Mammary epithelial cell (primary cell): ENCODE measurements around the gene RHOXF2.

ENCODE experiments used
- EZH2 ChIP-seq: IDR thresholded peaks from 2 replicates; pipeline ENCODE4 v1.6.1; 2012; ENCODE audit warnings: low read length, inconsistent platforms, borderline replicate concordance
- TF ChIP-seq, protein P1 (sequence below), 2 donors: IDR thresholded peaks in 1 of 2; conservative IDR thresholded peaks in 1 of 2; 2 replicates each; pipeline ENCODE4 v1.5.1; 2011 to 2012; ENCODE audit warnings: inconsistent platforms in 2 of 2, low read length in 2 of 2, mild to moderate bottlenecking in 2 of 2, control low read depth in 1 of 2, low read depth in 1 of 2; ENCODE audit not compliant: insufficient read depth in 1 of 2; ENCODE audit errors: extremely low read depth in 1 of 2

DNA sequence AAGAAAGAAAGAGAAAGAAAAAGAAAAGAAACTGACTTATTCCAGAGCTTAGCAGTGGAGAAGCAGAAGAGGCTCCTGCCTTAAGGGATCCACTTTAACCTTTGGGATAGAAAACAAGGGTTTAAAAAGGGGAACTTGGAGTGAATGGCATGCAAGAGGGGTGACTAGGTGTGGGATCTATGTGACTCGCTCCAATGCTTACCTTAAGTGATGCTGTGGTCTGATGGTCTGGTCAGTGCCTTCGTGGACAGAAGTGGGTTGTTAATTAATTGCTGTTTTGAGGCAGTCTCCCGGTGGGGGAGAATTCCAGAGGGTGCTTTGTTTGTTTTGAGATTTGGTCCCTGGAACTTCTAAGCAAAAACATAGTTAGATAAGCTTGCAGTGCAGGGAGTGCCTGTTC, 21.6 kb upstream of the RHOXF2 start:
- TF ChIP-seq, protein P1, sequence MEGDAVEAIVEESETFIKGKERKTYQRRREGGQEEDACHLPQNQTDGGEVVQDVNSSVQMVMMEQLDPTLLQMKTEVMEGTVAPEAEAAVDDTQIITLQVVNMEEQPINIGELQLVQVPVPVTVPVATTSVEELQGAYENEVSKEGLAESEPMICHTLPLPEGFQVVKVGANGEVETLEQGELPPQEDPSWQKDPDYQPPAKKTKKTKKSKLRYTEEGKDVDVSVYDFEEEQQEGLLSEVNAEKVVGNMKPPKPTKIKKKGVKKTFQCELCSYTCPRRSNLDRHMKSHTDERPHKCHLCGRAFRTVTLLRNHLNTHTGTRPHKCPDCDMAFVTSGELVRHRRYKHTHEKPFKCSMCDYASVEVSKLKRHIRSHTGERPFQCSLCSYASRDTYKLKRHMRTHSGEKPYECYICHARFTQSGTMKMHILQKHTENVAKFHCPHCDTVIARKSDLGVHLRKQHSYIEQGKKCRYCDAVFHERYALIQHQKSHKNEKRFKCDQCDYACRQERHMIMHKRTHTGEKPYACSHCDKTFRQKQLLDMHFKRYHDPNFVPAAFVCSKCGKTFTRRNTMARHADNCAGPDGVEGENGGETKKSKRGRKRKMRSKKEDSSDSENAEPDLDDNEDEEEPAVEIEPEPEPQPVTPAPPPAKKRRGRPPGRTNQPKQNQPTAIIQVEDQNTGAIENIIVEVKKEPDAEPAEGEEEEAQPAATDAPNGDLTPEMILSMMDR (conservative IDR thresholded peaks at IDR 0.05 in 1 of 2, IDR thresholded peaks at IDR 0.05 in 1 of 2; ENCODE audit: extremely low read depth in 1 of 2, insufficient read depth in 1 of 2, low read depth in 1 of 2, low read length in 2 of 2), result no peak
- no peak for TF ChIP-seq EZH2
